Fibroblast of lung (primary cell): ENCODE results near the gene OTUB2.

ENCODE experiments used
- CTCF ChIP-seq, 2 donors: IDR thresholded peaks in 1 of 2; conservative IDR thresholded peaks in 1 of 2; 1 replicate in 1 of 2; 2 replicates in 1 of 2; pipeline ENCODE4 v1.5.1; 2011 to 2012; ENCODE audit warnings: low read length in 2 of 2, control low read depth in 1 of 2, inconsistent platforms in 1 of 2, low read depth in 1 of 2, mild to moderate bottlenecking in 1 of 2
- EZH2 ChIP-seq: IDR thresholded peaks from 2 replicates; pipeline ENCODE4 v1.5.1; 2012; ENCODE audit warnings: low read length, control low read depth, mild to moderate bottlenecking; ENCODE audit errors: missing control alignments

GRCh38 chr14:94046696-94047250 is 20.6 kb downstream of the OTUB2 start:
- TF ChIP-seq CTCF (conservative IDR thresholded peaks at IDR 0.05 in 1 of 2, IDR thresholded peaks at IDR 0.05 in 1 of 2; ENCODE audit: low read depth in 1 of 2, low read length in 2 of 2), result no peak
- no peak for TF ChIP-seq EZH2
